H1 (cell line): ENCODE results near the gene SLC22A14. TPM values are rescaled to one million over a fixed set of nuclear protein-coding genes. Genes with fewer than 3 reads are reported as not detected.

Experiments
- CTCF ChIA-PET: fragments of 300-600 bp; sonication (Branson Sonifier 250); formaldehyde crosslinking; loops from one replicate; lab custom pipeline; 2021; ENCODE audit not compliant: partially characterized antibody; lab: Charles Lee
- POLR2A ChIA-PET: fragments of 300-600 bp; sonication (Branson Sonifier 250); formaldehyde crosslinking; loops from one replicate; lab custom pipeline; 2021; ENCODE audit warnings: inconsistent platforms; ENCODE audit not compliant: partially characterized antibody; lab: Charles Lee
- DNase-seq, 2 experiments: peaks; one replicate each; pipeline versions ENCODE4 v3.0.0 to v3.0.0-alpha.2; 2010 to 2022; ENCODE audit warnings: low spot score in 2 of 2, low read depth in 1 of 2, mixed read lengths in 1 of 2
- FAIRE-seq: peaks from 2 replicates; lab custom pipeline; 2011; peaks lifted over from hg19 to GRCh38; lab: Jason Lieb, UNC
- H2AFZ ChIP-seq: 2 replicates; pipeline ENCODE4 v1.8.1; 2012; ENCODE audit warnings: low read length, inconsistent platforms
- H2AK5ac ChIP-seq: 2 replicates; pipeline ENCODE4 v1.6.1; 2013; ENCODE audit warnings: low read depth, low read length
- H2BK120ac ChIP-seq: replicated peaks from 2 replicates; pipeline ENCODE3; 2013; ENCODE audit warnings: low read depth, low read length, inconsistent platforms
- H2BK12ac ChIP-seq: 2 replicates; pipeline ENCODE4 v1.6.1; 2013; ENCODE audit warnings: low read depth, low read length
- H2BK15ac ChIP-seq: 2 replicates; pipeline ENCODE4 v1.6.1; 2013; ENCODE audit warnings: low read length
- H2BK20ac ChIP-seq: 2 replicates; pipeline ENCODE4 v1.6.1; 2013; ENCODE audit warnings: low read length
- H2BK5ac ChIP-seq: 2 replicates; pipeline ENCODE4 v1.6.1; 2013; ENCODE audit warnings: low read depth, low read length
- H3K14ac ChIP-seq: 2 replicates; pipeline ENCODE4 v1.6.1; 2013; ENCODE audit warnings: inconsistent platforms; ENCODE audit not compliant: insufficient read length
- H3K18ac ChIP-seq: 2 replicates; pipeline ENCODE4 v1.6.1; 2013; ENCODE audit warnings: low read length; ENCODE audit errors: extremely low read depth
- H3K23ac ChIP-seq: 2 replicates; pipeline ENCODE4 v1.6.1; 2013; ENCODE audit warnings: inconsistent platforms; ENCODE audit not compliant: insufficient read length
- H3K23me2 ChIP-seq: 2 replicates; pipeline ENCODE4 v1.6.1; 2013; ENCODE audit warnings: low read depth, low read length
- H3K27ac ChIP-seq: 2 replicates; pipeline ENCODE4 v1.6.1; 2011; ENCODE audit warnings: low read depth, low read length, inconsistent platforms
- H3K27me3 ChIP-seq, 4 experiments: replicated peaks in 1 of 4; 1 replicate in 1 of 4; 2 replicates in 3 of 4; pipeline versions ENCODE4 v1.6.1 to v1.8.1; 2011 to 2013; ENCODE audit warnings: low read length in 3 of 4, mild to moderate bottlenecking in 3 of 4, inconsistent platforms in 2 of 4, mixed read lengths in 2 of 4, moderate library complexity in 1 of 4; ENCODE audit not compliant: control insufficient read depth in 3 of 4, insufficient read depth in 3 of 4; ENCODE audit errors: extremely low read depth in 1 of 4
- H3K36me3 ChIP-seq, 4 experiments: 2 replicates each; pipeline versions ENCODE4 v1.6.1 to v1.8.1; 2011 to 2013; ENCODE audit warnings: mild to moderate bottlenecking in 4 of 4, low read length in 3 of 4, moderate library complexity in 2 of 4, control low read depth in 1 of 4, inconsistent platforms in 1 of 4; ENCODE audit not compliant: insufficient read depth in 4 of 4, control insufficient read depth in 2 of 4
- H3K4ac ChIP-seq: replicated peaks from 2 replicates; pipeline ENCODE3; 2013; ENCODE audit warnings: low read length, low read depth, mixed read lengths, inconsistent platforms; ENCODE audit not compliant: insufficient read length
- H3K4me1 ChIP-seq, 4 experiments: replicated peaks in 1 of 4; 1 replicate in 1 of 4; 2 replicates in 3 of 4; pipeline versions ENCODE4 v1.6.1 to v1.8.1; 2011 to 2013; ENCODE audit warnings: low read length in 3 of 4, inconsistent platforms in 2 of 4, mixed read lengths in 1 of 4; ENCODE audit not compliant: insufficient read depth in 4 of 4, control insufficient read depth in 3 of 4
- H3K4me2 ChIP-seq, 2 experiments: 2 replicates each; pipeline versions ENCODE4 v1.6.1 to v1.8.1; 2011 to 2013; ENCODE audit warnings: low read depth in 2 of 2, low read length in 2 of 2, control low read depth in 1 of 2, inconsistent platforms in 1 of 2, mild to moderate bottlenecking in 1 of 2; ENCODE audit not compliant: insufficient read depth in 1 of 2
- H3K4me3 ChIP-seq, 4 experiments: fragments of 200-600, 300-600 bp in 1 of 4; sonication (generic), shearing (Covaris generic), sonication (Bioruptor Twin) in 1 of 4; 2 replicates each; pipeline versions ENCODE4 v1.5.1 to v1.8.1; 2011 to 2016; ENCODE audit warnings: low read length in 4 of 4, low read depth in 3 of 4, control low read depth in 2 of 4, inconsistent platforms in 2 of 4, mild to moderate bottlenecking in 2 of 4, mixed read lengths in 1 of 4, moderate library complexity in 1 of 4; ENCODE audit not compliant: insufficient read depth in 2 of 4; ENCODE audit errors: extremely low read depth in 1 of 4
- H3K56ac ChIP-seq: replicated peaks from 2 replicates; pipeline ENCODE3; 2013; ENCODE audit warnings: low read depth, mild to moderate bottlenecking, mixed read lengths, low read length, inconsistent platforms; ENCODE audit not compliant: insufficient read length
- H3K79me1 ChIP-seq: 2 replicates; pipeline ENCODE4 v1.6.1; 2013; ENCODE audit warnings: low read depth, low read length, control low read depth
- H3K79me2 ChIP-seq, 2 experiments: 2 replicates each; pipeline versions ENCODE4 v1.6.1 to v1.8.1; 2012 to 2013; ENCODE audit warnings: low read length in 2 of 2, mild to moderate bottlenecking in 2 of 2, inconsistent platforms in 1 of 2; ENCODE audit not compliant: insufficient read depth in 2 of 2, control insufficient read depth in 1 of 2
- H3K9ac ChIP-seq, 4 experiments: replicated peaks in 1 of 4; 1 replicate in 1 of 4; 2 replicates in 3 of 4; pipeline versions ENCODE4 v1.6.1 to v1.8.1; 2011 to 2013; ENCODE audit warnings: low read depth in 3 of 4, low read length in 3 of 4, control low read depth in 2 of 4, mild to moderate bottlenecking in 2 of 4, moderate library complexity in 2 of 4, inconsistent platforms in 1 of 4; ENCODE audit errors: extremely low read depth in 1 of 4
- H3K9me3 ChIP-seq, 2 experiments: 2 replicates each; pipeline versions ENCODE4 v1.6.1 to v1.8.1; 2012 to 2013; ENCODE audit warnings: mild to moderate bottlenecking in 2 of 2, moderate library complexity in 2 of 2, control low read depth in 1 of 2, inconsistent platforms in 1 of 2, low read depth in 1 of 2, low read length in 1 of 2, mixed read lengths in 1 of 2; ENCODE audit not compliant: insufficient read depth in 2 of 2
- H4K20me1 ChIP-seq, 2 experiments: replicated peaks in 1 of 2; 2 replicates each; pipeline versions ENCODE3 to v1.8.1; 2011 to 2013; ENCODE audit warnings: inconsistent platforms in 2 of 2, low read length in 2 of 2, mild to moderate bottlenecking in 1 of 2; ENCODE audit not compliant: insufficient read depth in 2 of 2, control insufficient read depth in 1 of 2
- H4K5ac ChIP-seq: 2 replicates; pipeline ENCODE4 v1.6.1; 2013; ENCODE audit warnings: low read length, low read depth, mixed read lengths, inconsistent platforms; ENCODE audit not compliant: insufficient read length
- H4K8ac ChIP-seq: 2 replicates; pipeline ENCODE4 v1.8.0; 2013; ENCODE audit warnings: mild to moderate bottlenecking, moderate library complexity, low read length, inconsistent platforms; ENCODE audit not compliant: insufficient read depth; ENCODE audit errors: extremely low read depth
- H4K91ac ChIP-seq: replicated peaks from 2 replicates; pipeline ENCODE3; 2013; ENCODE audit warnings: low read length, mixed read lengths, inconsistent platforms; ENCODE audit not compliant: insufficient read length
- CBX8 ChIP-seq: fragments of 300-800, 300-1000 bp; sonication (generic); IDR thresholded peaks from 2 replicates; pipeline ENCODE4 v1.7.1; 2016; ENCODE audit warnings: low read depth, low read length, borderline replicate concordance
- FOSL1 ChIP-seq: IDR thresholded peaks from 2 replicates; pipeline ENCODE4 v1.6.1; 2011; ENCODE audit warnings: mild to moderate bottlenecking, low read depth, low read length, moderate library complexity; ENCODE audit not compliant: insufficient read depth
- HDAC6 ChIP-seq: IDR thresholded peaks from one replicate; pipeline ENCODE4 v1.7.1; 2012; ENCODE audit warnings: low read depth, mild to moderate bottlenecking, inconsistent platforms, low read length, moderate library complexity
- KDM1A ChIP-seq: fragments of 200-600, 300-600 bp; sonication (generic); IDR thresholded peaks from 2 replicates; pipeline ENCODE4 v1.7.1; 2016; ENCODE audit warnings: mild to moderate bottlenecking, low read length, borderline replicate concordance
- MAX ChIP-seq: IDR thresholded peaks from 2 replicates; pipeline ENCODE4 v1.6.1; 2012; ENCODE audit warnings: inconsistent platforms
- NANOG ChIP-seq: IDR thresholded peaks from 2 replicates; pipeline ENCODE4 v1.6.1; 2011; ENCODE audit warnings: low read length, low read depth, mild to moderate bottlenecking, inconsistent platforms; ENCODE audit not compliant: insufficient read depth, poor library complexity, severe bottlenecking
- POLR2AphosphoS5 ChIP-seq: IDR thresholded peaks from 2 replicates; pipeline ENCODE4 v1.6.1; 2011; ENCODE audit warnings: low read depth, low read length
- SIN3A ChIP-seq, 2 experiments: IDR thresholded peaks in 1 of 2; conservative IDR thresholded peaks in 1 of 2; 2 replicates each; pipeline ENCODE4 v1.6.1; 2011 to 2012; ENCODE audit warnings: low read length in 2 of 2, improper control_type of control experiment in 1 of 2, low read depth in 1 of 2, mild to moderate bottlenecking in 1 of 2
- TAF7 ChIP-seq: optimal IDR thresholded peaks from 2 replicates; pipeline ENCODE3; 2011; ENCODE audit warnings: low read depth, mild to moderate bottlenecking, inconsistent platforms, low read length, moderate library complexity, borderline replicate concordance
- WGBS, 2 experiments: shearing (Covaris generic) in 1 of 2; methylation state at CpG; one replicate each; pipeline versions ENCODE4 v1.1.6 to v1.1.7; 2013 to 2015; ENCODE audit warnings: low lambda C conversion rate in 2 of 2, mixed read lengths in 2 of 2, inconsistent platforms in 1 of 2, low coverage in 1 of 2, missing lambda C conversion rate in 1 of 2; ENCODE audit not compliant: insufficient replicate concordance in 2 of 2, insufficient coverage in 1 of 2, insufficient read length in 1 of 2; ENCODE audit errors: extremely low coverage in 1 of 2, missing lambda C conversion rate in 1 of 2; 5-methylcytosine and 5-hydroxymethylcytosine counted together
- polyA plus RNA-seq, 7 experiments: library from polyadenylated mRNA; depleted of rRNA in 3 of 7; stranded (reverse) in 5 of 7; unstranded in 2 of 7; fragments of >200 nt in 5 of 7; fragments of 200-250 nt in 2 of 7; gene quantifications; 1 replicate in 5 of 7; 2 replicates in 1 of 7; 4 replicates in 1 of 7; pipeline versions ENCODE4 v1.2.1 to v1.2.3, GENCODE V29; 2011 to 2013; ENCODE audit warnings: missing spikeins in 2 of 7, mixed read lengths in 2 of 7
- total RNA-seq: library from RNA; stranded (reverse); fragmentation: NEBNext Ultra II Directional; extraction: Animal tissue kit (Norgen Biotek cat#: 25700); gene quantifications from 2 replicates; pipeline ENCODE4 v1.2.1, GENCODE V29; 2021

The SLC22A14 gene
- total and polyA plus RNA-seq, 2 of the 8 experiments (the other 6 are each of a cell fraction or from before 2014, with no cell fraction given): 0.03 TPM; not detected in 1

GRCh38 chr3:38308456-38308855 lies 26.4 kb downstream of the SLC22A14 start:
- no peak overlapping the region for H2BK120ac ChIP-seq
- no peaks in the 10 kb centered on the region for H4K20me1 ChIP-seq
- H4K91ac ChIP-seq: no peak overlapping the region
- no peak overlapping the region for H3K4ac ChIP-seq
- H2BK12ac ChIP-seq: no peak overlapping the region
- H3K79me1 ChIP-seq: no peaks in the 10 kb centered on the region
- no peak overlapping the region for H3K56ac ChIP-seq
- H3K79me2 ChIP-seq: no peaks in the 10 kb centered on the region
- WGBS, 2 experiments: 76% methylated on average over 9 of the region's 9 CpGs; no CpG with 5 or more reads in 1 of the 2 experiments
- H3K18ac ChIP-seq: no peak overlapping the region; the same call in 1 of the 2 replicates
- no peak overlapping the region for H3K9ac ChIP-seq
- H2BK5ac ChIP-seq: no peak overlapping the region
- ChIA-PET POLR2A (no interaction called here), CTCF (interaction anchor here (0.7 to 5.0 kb wide), 5 partner anchors 10 to 266 kb away, joined by 3 to 41 read pairs (median 3); no protein-coding TSS in a partner anchor)
- no peak overlapping the region for H4K5ac ChIP-seq
- no peak overlapping the region for H3K4me3 ChIP-seq
- TF ChIP-seq MAX (no peak), FOSL1 (no peak), HDAC6 (no peak), NANOG (no peak), CBX8 (no peak), SIN3A (conservative IDR thresholded peaks at IDR 0.05 in 1 of 2, IDR thresholded peaks at IDR 0.05 in 1 of 2; ENCODE audit: low read depth in 1 of 2, low read length in 2 of 2) (no peak), TAF7 (no peak), KDM1A (no peak), POLR2AphosphoS5 (no peak)
- no peak overlapping the region for H4K8ac ChIP-seq
- H3K4me2 ChIP-seq: no peak overlapping the region
- H2BK20ac ChIP-seq: no peak overlapping the region
- no peaks in the 10 kb centered on the region for H3K27me3 ChIP-seq
- H3K36me3 ChIP-seq: no peaks in the 10 kb centered on the region
- H3K27ac ChIP-seq: no peak overlapping the region
- H2AK5ac ChIP-seq: no peak overlapping the region
- DNase-seq: no peak
- peak overlapping the region; percentile 39; the same call in 1 of the 2 replicates for H2AFZ ChIP-seq
- H3K4me1 ChIP-seq: no peaks in the 10 kb centered on the region; a peak in 1 of 7 replicates
- H3K23me2 ChIP-seq: no peaks in the 10 kb centered on the region; the same call in 1 of the 2 replicates
- H2BK15ac ChIP-seq: no peak overlapping the region
- no peaks in the 10 kb centered on the region; a peak in 1 of 4 replicates for H3K9me3 ChIP-seq
- no peak overlapping the region for H3K23ac ChIP-seq
- H3K14ac ChIP-seq: no peak overlapping the region
- FAIRE-seq: no peak
